GM18519 (cell line): ENCODE measurements around the gene LCN2.
"Not testable (repeated sequence)": the region's sequence is repeated elsewhere in the genome, so short reads cannot be mapped to it uniquely, and the experiment has no call there.

Experiments
- ATAC-seq: cut with Tn5 transposase; IDR thresholded peaks from one replicate; pipeline ENCODE4 v1.9.1; 2021; ENCODE audit warnings: mild to moderate bottlenecking, moderate library complexity; ENCODE audit not compliant: unreplicated experiment, low FRiP score

The LCN2 gene

GRCh38 chr9:128149001-128149701, at the start of gene LCN2:
Gene LCN2 (plus strand): TSS chr9:128149453. CDS start chr9:128149526, 73 bp downstream.
- no peak for ATAC-seq

GRCh38 chr9:128099932-128100491, 49.2 kb upstream of the LCN2 start:
- ATAC-seq = no peak

GRCh38 chr9:128100581-128100980, 48.7 kb upstream of the LCN2 start:
- no peak for ATAC-seq

GRCh38 chr9:128101231-128101661, 48.0 kb upstream of the LCN2 start:
- no peak for ATAC-seq

GRCh38 chr9:128101690-128102089, 47.6 kb upstream of the LCN2 start:
- no peak for ATAC-seq

GRCh38 chr9:128102196-128102595, 47.1 kb upstream of the LCN2 start:
- no peak for ATAC-seq

- no peak for ATAC-seq
Measured at GRCh38 chr9:128102861-128103588, 46.2 kb upstream of the LCN2 start.

GRCh38 chr9:128103589-128103962, 45.7 kb upstream of the LCN2 start:
- ATAC-seq = no peak

- ATAC-seq = no peak
Measured at GRCh38 chr9:128104171-128104618, 45.1 kb upstream of the LCN2 start.

GRCh38 chr9:128105538-128106175, 43.6 kb upstream of the LCN2 start:
- no peak for ATAC-seq

GRCh38 chr9:128106181-128106939, 42.9 kb upstream of the LCN2 start:
- ATAC-seq = no peak

- no peak for ATAC-seq
Measured at GRCh38 chr9:128106940-128107467, 42.2 kb upstream of the LCN2 start.

- no peak for ATAC-seq
Measured at GRCh38 chr9:128107468-128108268, 41.6 kb upstream of the LCN2 start.

GRCh38 chr9:128108269-128109049, 40.8 kb upstream of the LCN2 start:
- no peak for ATAC-seq

GRCh38 chr9:128109050-128109709, 40.1 kb upstream of the LCN2 start:
- ATAC-seq = no peak

GRCh38 chr9:128111726-128112125, 37.5 kb upstream of the LCN2 start:
- ATAC-seq = not testable (repeated sequence)

GRCh38 chr9:128113526-128114325, 35.5 kb upstream of the LCN2 start:
- ATAC-seq = no peak
